NCI-H510A treated with DMSO at 0.1 percent for 48 hours (cell line): ENCODE measurements around the gene OR10H1.
"Not testable (repeated sequence)": the region's sequence is repeated elsewhere in the genome, so short reads cannot be mapped to it uniquely, and the experiment has no call there.

ENCODE experiments used
- DNase-seq: peaks from one replicate; lab custom pipeline; 2025; lab: John Stamatoyannopoulos, UW

OR10H1 gene

GRCh38 chr19:15828611-15829305, 13.3 kb upstream of the OR10H1 start:
- not testable (repeated sequence) for DNase-seq

GRCh38 chr19:15828121-15828610, 12.7 kb upstream of the OR10H1 start:
- DNase-seq, result no peak

GRCh38 chr19:15825753-15826152, 10.3 kb upstream of the OR10H1 start:
- DNase-seq, result no peak

- no peak for DNase-seq
Observed at GRCh38 chr19:15820646-15821045, 5.2 kb upstream of the OR10H1 start.

- no peak for DNase-seq
Observed at GRCh38 chr19:15813916-15814315, 1.5 kb downstream of the OR10H1 start.

- no peak for DNase-seq
Observed at GRCh38 chr19:15812060-15812722, 3.3 kb downstream of the OR10H1 start.

- no peak for DNase-seq
Observed at GRCh38 chr19:15811476-15811875, 4.0 kb downstream of the OR10H1 start.

GRCh38 chr19:15810335-15810734, 5.1 kb downstream of the OR10H1 start:
- no peak for DNase-seq

- DNase-seq, result not testable (repeated sequence)
Observed at GRCh38 chr19:15794279-15794678, 21.2 kb downstream of the OR10H1 start.

- DNase-seq, result no peak
Observed at GRCh38 chr19:15790096-15790495, 25.4 kb downstream of the OR10H1 start.

GRCh38 chr19:15788594-15789270, 26.7 kb downstream of the OR10H1 start:
- no peak for DNase-seq

- no peak for DNase-seq
Observed at GRCh38 chr19:15787611-15788155, 27.8 kb downstream of the OR10H1 start, which contains the start of gene OR10H5. TSS of gene OR10H5 (plus strand) at chr19:15787661. CDS start at chr19:15794049, 6,388 bp downstream.

GRCh38 chr19:15782896-15783295, 32.6 kb downstream of the OR10H1 start:
- not testable (repeated sequence) for DNase-seq

GRCh38 chr19:15782211-15782610, 33.3 kb downstream of the OR10H1 start:
- DNase-seq, result no peak

GRCh38 chr19:15781661-15782060, 33.8 kb downstream of the OR10H1 start:
- no peak for DNase-seq

- no peak for DNase-seq
Observed at GRCh38 chr19:15780610-15781418, 34.6 kb downstream of the OR10H1 start.

GRCh38 chr19:15779756-15780476, 35.5 kb downstream of the OR10H1 start:
- DNase-seq, result no peak

- DNase-seq, result no peak
Observed at GRCh38 chr19:15776991-15777970, 38.2 kb downstream of the OR10H1 start.

- DNase-seq, result no peak
Observed at GRCh38 chr19:15776264-15776663, 39.2 kb downstream of the OR10H1 start.

GRCh38 chr19:15775249-15775648, 40.2 kb downstream of the OR10H1 start:
- no peak for DNase-seq
